HG03045 (cell line): Measurements from ENCODE around the gene ARL15.

ENCODE experiments used
- ATAC-seq: cut with Tn5 transposase; IDR thresholded peaks from one replicate; pipeline ENCODE4 v1.9.1; 2021; ENCODE audit warnings: mild to moderate bottlenecking, moderate library complexity; ENCODE audit not compliant: unreplicated experiment

The ARL15 gene

DNA sequence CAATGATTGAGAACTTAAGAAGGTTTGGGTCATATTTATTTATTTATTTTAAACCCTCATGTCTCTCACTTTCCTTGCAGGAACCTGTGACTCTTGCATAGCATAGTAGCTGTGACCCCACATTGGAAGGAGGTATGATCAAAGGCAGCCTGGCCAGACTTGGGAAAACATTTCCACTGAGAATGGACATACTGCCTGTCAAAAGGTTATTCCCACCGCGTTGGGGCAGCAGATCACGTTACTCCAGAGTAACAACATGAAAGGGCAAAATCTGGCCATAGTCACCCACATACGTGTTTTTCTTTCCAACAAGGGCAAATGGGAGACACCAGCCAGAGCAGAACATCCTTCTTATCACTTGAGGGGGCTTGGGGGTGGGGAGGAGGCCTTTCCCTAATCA is 95.7 kb downstream of the ARL15 start:
- no peak for ATAC-seq

DNA sequence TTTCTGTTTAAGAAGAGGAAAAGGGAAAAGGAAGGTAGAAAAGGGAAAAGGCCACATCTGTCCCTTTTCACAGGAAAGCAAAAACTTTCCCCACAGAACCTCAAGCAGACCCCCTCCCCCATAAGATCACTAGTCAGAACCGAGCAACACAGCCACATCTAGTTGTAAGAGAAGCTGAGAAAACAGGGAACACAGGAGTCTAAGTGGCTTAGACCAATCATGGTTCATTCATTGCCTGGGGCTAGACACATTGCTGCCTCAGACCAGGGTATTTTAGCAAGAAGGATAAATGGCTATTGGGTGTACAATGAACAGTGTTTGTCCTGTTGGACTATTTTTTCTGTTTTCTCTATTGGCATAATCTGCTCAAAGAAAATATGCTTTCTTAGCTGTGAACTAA is 98.0 kb downstream of the ARL15 start:
- no peak for ATAC-seq

DNA sequence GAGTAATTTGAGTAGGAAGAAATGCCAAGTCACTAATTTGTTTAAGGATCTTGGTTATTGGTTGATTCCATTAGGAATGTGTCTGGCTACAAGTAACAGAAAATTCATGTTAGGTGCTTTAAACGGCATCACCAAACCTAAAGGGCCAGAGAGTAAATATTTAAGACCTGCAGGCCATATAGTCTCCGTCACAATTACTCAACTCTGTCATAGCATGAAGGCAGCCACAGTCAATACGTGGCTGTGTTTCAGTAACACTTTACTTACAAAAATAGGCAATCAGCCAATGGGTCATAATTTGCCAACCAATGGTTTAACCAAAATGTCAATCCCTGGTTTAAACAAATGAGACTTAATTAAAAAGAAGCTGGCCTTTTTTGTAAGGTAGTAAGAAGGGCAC is 98.5 kb downstream of the ARL15 start:
- no peak for ATAC-seq

DNA sequence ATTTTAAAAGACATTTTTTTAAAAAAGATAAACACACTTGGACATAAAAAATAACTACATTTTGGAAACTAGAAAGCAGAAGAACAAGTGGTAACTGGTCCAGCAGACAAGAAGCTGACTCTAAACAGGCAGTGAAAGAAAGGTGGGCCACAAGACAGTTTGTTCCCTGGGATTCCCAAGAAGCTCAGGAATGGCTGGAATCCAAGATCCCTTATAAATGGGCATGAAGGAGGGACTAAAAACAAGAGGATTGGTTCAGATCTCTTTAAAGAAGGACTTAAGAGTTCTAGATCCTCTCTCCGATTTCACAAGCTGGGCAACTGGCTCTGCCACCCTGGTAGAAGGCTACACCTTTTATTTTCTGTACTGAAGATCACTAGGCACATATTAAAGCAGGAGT is 102.8 kb downstream of the ARL15 start:
- ATAC-seq, result no peak

DNA sequence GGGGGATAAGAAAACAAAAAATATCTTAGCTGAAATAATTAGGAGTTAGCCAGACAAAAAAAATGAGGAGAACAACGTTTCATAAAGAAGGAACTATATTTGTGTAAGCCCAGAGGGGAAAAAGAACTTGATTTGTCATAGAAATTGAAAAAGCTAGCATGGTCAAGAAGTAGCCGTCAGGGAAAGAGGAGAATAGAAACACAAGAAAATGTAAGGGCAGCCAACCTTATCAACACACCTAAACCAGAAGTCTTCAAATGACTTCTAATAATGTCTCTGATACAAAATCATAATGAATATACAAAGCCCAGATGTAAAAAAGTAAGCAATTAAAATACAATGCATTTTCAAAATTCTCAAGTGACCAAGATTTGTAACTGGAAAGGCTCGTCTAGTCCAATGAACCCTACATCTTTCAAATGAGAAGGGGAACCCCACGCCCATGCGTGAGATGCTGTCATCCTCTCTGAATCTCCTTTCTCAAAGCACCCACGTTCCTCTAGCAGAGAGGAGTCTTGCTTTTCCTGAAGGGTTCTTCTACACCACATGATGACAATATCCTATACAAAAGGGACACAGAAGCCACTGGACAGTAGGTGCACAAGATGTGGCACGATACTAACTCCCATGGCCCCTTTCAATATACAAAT is 103.7 kb downstream of the ARL15 start:
- no peak for ATAC-seq

DNA sequence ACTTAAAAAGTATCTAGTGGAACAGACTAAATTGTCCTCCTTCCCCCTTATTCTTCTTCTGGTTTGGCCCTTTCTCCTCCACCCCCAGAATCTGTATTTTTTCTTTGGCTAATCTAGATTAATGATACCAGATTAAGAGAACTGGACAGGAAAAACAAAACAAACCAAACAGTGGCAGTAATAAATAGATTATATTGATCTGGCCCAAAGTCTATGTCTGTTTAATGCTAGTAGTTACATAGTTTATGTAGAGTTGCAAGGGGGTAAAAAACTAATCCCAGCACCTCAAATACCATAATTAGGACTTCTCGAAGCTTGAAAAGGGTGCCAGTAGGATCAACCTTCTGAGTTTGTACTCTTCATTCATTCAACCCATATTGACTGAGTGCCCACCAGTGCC is 104.5 kb downstream of the ARL15 start:
- ATAC-seq, result no peak

DNA sequence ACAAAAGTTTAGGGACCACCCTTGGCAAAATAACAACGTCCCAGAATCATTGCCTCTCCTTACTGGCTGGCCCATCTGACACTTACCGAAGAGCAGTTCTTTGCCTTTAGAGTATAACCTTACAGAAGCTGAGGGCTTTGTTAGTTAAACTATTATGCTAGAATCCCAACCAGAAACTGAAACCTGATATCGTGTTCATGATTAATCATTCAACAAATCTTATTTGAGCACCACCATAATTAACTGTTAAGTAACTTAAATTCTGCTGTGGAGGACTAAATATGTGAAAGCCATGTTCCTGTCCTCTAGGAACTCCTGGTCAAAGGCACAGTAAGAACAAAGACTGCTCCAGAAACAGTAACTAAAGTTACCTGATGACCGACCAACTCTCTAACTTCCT is 104.9 kb downstream of the ARL15 start:
- no peak for ATAC-seq

DNA sequence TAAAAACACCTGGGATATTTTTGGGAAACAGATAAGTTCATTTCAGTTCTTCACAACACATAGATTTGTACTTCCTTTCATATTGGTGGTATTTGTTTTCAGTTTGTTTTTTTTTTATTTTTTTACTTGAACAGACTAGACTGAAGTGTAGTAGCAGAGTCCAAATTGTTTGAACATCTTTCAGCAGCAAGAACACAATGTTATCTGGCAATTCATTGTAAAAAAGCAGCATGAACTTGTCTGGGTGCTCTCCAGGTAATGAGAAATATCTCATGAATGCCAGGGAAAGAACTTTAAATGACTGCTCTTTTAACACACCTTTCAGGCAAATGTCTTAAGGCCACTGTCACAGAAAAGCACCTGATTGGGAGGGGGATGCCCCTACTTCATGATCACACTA is 113.4 kb downstream of the ARL15 start:
- no peak for ATAC-seq

DNA sequence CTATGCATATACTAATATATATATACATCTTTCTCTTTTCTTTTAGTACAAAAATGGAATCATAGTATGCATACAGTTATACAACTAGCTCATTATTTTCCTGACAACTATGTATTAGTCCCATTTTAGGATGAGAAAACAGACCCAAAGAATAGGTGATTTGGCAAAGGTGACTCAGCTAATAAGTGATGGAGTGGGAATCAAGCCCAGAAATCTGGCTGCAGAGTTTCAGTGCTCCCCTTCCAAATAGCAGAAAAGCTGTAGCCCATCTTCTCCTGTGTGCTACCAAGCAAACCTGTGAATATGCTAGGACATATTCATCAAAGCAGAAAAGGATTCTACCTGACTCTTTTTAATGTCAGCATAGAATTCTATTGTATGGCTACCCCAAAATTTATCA is 114.7 kb downstream of the ARL15 start:
- no peak for ATAC-seq

DNA sequence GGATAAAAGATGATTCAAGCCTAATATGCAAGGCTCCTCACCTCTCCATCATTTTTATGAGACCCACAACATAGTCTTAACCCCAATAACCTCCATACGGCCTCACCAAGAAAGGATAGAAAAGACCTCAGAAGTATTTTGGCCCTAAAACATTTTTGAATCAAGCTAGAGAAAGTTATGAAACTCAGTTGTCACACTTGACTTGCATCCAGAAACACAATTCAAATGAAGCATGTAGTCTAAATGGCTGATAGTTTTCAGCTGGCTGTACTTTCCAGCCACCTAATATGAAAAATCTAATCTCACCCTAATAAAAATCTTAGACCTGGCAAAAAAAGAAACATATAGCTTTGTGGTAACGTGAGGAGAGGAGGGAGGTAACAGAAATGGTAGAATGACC is 116.1 kb downstream of the ARL15 start:
- no peak for ATAC-seq

DNA sequence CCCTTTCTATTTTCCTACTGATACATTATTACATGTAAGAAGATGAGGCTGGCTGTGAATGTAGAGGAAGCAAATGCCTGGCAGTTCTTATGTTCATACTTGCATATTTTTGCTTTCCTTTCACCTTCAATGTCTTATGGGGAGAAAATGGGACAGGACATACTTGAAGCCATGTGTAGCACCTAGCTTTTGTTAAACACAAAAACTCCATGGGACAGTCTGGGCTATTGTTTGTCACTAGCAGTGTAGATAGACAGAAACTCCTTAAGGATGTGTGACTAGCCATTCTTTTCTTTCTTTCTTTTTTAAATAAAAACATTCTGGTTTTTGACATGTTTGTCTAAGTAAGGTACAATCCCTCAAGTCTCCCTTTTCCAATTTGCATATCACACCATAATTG is 122.7 kb downstream of the ARL15 start:
- ATAC-seq, result no peak

DNA sequence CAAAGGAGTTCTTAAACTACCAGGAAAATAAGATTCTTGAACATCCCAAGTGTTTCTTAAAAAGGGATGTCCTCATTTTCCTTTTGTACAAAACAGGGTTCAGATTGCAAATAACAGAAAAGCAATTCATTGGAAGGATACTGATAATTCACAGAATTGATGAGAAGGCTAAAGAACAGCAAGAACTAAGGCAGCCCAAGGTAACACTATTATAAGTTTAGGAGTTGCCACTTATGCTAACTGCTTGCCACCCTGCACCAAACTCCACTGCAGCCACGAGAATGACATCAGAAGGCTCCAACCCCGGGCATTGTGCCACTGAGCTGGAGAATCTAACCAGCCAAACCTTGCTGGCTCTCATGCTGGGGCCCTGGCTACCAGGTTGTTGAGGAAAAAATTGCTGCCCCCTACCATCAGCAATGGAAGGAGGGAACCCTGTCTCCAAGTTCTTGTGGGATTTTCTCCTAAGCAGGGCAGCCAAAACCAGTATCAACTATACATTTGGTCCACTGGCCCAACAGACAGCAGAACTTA is 123.4 kb downstream of the ARL15 start:
- ATAC-seq, result no peak

DNA sequence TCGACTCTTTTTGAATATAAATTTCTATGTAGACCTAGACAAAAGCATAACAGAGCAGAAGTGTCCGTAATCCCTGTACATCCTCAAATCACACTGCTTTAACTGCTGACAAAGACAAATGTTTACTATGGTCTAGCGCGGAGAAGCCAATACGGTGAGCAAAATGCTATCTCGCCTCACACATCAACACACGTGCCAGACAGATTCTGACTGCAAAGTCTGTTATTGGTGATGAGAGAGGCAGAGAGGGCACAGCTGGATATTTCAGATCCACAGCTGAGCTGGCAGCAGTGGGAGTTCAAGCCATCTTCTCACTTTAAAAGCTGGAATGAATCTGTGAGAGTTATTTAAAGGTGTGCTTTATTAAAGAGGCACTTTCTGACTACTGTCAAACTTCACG is 124.3 kb downstream of the ARL15 start:
- ATAC-seq, result no peak

DNA sequence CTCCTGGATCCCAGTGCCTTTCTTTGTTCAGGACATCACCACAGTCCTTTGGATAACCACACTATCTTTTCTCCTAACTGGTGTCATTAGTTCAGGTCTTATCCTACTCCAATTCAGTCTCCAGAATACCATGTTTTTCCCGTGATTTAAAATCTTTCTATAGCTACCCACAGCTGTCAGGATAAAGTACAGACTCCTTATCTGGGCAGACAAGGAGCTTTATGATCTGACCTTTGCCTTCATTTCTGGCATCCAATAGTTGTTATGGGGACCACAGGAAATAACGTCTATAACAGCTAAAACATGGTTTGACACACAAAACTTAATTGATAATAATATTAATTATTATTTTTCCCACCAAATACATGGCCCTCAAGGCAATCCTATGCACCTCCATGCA is 125.6 kb downstream of the ARL15 start:
- no peak for ATAC-seq

DNA sequence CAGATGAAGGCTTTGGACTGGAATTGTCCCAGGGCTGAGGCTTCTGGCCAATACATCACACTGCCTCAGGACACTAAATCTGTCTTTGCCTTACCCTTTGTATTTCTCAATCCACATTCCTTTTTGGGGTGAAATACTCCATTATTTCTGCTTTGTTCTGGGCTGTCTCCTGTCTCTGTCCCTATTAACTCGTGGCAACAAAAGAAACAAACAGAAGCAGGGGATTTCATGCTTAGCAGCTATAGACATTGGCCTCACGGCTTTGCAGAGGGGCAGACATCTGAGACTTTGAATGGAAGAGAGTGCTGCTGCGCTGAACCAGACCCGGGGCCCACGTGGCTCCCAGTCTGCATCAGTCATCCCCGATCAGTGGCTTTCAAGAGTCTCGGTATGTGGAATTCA is 129.7 kb downstream of the ARL15 start:
- ATAC-seq, result no peak

DNA sequence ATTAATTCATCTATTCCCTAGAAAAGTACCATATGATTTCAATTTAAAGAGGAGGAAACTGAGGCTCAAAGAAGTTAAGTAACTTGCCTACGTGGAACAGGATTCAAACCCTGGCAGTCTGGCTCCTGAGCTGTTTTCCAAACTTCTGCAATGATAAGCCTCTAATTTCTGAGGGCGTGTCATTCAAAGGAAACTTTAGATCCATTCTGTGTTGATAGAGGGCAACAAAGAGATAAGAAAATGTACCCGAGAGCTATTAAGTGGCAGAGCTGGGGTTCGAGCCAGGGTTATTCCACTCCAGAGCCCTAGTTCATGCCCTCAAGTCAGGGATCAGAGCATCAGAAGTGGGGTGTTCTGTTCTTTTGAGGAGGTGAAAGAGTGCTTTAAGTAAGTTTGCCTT is 131.4 kb downstream of the ARL15 start:
- no peak for ATAC-seq

DNA sequence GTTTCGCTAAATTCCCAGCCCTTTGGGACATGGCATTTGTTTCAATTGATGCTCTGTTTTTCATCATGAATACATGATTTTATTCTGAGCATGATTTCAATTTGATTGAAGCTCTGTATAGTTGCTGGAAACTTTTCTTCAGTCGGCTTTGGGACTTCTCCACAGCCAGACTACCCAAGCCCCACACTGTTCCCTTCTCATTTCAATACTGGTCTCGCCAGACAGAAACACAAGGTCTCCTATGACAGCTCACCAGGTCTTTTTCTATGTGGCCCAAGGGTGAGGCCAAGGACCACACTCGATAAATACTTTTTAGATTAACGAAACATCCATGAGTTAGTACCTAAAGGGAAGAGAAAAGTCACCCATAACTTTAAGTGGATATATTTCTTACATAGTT is 132.2 kb downstream of the ARL15 start:
- no peak for ATAC-seq

DNA sequence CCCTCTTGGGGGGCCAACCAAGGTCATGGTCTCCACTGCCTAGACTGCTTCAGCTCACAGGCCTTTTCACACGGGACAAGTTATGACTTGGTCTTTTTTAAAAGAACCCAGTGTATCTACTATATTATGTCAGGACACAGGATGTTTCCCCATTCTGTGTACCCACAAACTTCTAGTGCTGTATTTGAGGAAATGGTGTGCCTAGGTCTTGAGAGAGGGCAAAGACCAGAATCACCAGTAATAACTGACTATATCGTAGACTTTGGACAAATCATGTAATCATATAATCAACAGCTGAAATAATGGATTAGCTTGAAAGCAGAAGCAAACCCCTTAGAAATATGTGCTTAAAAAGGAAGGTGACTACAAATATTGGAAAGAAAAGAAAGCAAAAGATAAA is 133.3 kb downstream of the ARL15 start:
- ATAC-seq, result no peak

DNA sequence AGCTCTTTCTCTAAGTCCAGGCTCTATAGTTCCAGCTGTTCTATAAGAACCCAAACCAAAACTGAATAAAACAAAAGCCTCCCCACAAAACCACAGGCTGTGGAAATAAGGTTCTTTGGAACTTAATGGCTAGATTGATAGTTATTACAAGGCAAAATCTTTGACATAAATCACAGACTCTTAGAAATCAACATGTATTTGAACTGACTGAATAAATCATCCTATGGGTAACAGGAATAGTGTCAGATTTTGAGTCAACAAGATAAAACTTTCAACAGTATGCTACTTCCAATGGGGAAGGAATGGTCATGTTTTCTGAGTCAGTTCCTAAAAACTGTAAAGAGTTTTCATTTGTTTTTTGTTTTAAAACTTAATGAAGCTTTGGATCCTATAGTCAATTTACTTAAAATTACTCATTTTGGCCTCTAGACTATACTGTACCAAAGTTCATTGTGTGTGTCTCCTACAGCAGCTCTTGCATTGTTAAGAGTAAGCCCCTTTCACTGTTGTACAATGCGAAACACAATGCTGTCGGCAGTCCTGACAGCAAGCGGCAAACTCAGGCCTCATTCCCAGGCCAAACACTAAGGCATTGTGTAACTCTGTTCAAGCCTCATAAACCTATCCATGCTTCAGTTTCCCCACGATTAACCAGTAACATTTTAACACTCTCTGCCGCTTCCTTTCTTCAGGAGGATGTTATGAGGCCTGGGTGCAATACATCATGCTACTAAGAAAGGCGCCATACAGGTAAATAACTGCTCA is 134.1 kb downstream of the ARL15 start:
- no peak for ATAC-seq

DNA sequence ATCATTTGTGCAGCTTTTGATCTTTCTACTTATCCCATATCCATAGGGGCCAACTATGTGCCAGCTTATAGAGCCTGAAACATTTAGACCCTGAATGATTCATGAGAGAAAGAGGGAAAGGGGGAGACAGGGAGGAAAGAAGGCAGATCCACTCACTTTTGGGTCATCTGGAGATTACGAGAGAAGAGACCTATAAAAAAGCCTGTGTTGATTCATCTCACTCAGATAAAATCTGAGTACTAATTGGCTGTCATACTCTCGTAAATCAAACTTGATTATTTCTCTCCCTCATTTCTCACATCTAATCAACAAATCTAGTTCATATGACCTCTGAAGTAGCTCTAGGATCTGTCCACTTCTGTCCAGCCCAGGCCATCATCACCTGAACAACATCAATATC is 137.1 kb downstream of the ARL15 start:
- no peak for ATAC-seq

DNA sequence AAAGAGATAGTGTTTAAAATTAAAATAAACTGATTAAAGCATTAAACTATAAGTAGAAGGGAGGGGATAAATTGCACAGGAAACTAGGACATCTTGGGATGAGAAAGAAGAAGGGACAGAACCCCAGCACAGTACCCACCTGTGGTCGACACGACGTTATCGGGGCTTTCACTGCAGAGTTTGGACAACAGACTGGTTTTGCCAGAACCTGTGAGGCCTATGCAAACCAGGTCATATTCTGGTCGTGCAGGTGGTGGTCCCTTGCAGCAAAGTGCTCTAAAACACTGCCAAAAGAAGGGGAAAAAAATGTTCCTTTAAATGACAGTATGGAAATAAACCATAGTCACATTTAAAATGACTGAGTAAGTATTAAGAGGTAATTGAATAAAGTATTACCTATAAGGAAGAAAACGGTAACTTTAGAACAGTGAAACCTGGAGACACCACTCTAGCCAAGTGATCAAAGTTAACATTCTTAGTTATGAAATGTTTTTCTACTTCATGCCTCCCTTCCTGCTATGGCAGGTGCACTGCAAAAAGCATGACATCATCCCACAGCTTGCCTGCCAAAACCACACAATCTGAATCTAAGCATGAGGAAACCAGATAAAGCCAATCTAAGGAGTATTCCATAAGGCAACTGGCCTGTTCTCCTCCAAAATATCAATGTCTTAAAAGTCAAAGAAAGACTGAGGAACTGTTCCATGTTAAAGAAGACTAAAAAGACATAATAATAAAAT is 138.6 kb downstream of the ARL15 start:
- ATAC-seq, result peak; percentile 50

DNA sequence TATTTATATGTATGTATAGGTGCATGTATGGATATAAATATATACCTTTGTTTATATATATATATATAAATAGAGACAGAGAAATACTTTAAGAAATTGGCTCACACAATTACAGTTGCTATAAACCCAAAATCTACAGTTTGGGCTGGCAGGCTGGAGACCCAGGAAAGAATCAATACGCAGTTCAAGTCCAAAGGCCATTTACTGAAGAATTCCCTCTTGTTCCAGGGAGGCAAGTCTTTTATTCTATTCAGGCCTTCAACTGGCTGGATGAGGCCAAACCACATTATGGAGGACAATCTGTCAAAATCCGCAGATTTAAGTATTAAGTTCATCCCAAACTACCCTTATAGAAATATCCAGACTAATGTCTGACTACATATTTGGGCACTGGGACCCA is 144.7 kb downstream of the ARL15 start:
- no peak for ATAC-seq
